Caco-2 (cell line): ENCODE data around the gene PHACTR2. TPM values are rescaled to one million over a fixed set of nuclear protein-coding genes. Genes with fewer than 3 reads are reported as not detected.

ENCODE experiments used
- BruUV-seq: library from RNA; stranded (reverse); fragments of 400-500 nt; replicated peaks from 2 replicates; lab custom pipeline; 2021; lab: Mats Ljungman, UMichigan
- CTCF ChIA-PET: fragments of 300-600 bp; sonication (Branson Sonifier 250); formaldehyde crosslinking; loops from one replicate; lab custom pipeline; 2022; ENCODE audit warnings: antibody characterized with exemption; lab: Charles Lee
- POLR2A ChIA-PET: fragments of 300-600 bp; sonication (Branson Sonifier 250); formaldehyde crosslinking; loops from one replicate; lab custom pipeline; 2022; ENCODE audit warnings: antibody characterized with exemption; lab: Charles Lee
- DNase-seq, 2 experiments: peaks; one replicate each; pipeline versions ENCODE4 v3.0.0 to v3.0.0-alpha.2; 2020 to 2022
- H3K27me3 ChIP-seq: replicated peaks from 2 replicates; pipeline ENCODE4 v1.6.0; 2011; ENCODE audit warnings: low read length; ENCODE audit not compliant: control insufficient read depth, insufficient read depth
- H3K36me3 ChIP-seq: 2 replicates; pipeline ENCODE4 v1.5.1; 2011; ENCODE audit warnings: low read length; ENCODE audit not compliant: control insufficient read depth, insufficient read depth
- H3K4me1 ChIP-seq: fragments of 250-450 bp; sonication (Bioruptor Pico); 2 replicates; pipeline ENCODE4 v1.5.1; 2020; ENCODE audit warnings: mild to moderate bottlenecking
- H3K4me3 ChIP-seq: 2 replicates; pipeline ENCODE4 v1.5.1; 2011; ENCODE audit warnings: low read depth, mild to moderate bottlenecking, control low read depth, low read length
- H3K9me3 ChIP-seq: fragments of 250-450 bp; sonication (Bioruptor Pico); 2 replicates; pipeline ENCODE4 v1.5.1; 2020; ENCODE audit warnings: mild to moderate bottlenecking, moderate library complexity
- H3K27ac Mint-ChIP-seq: one replicate; pipeline ENCODE4 v1.8.0; 2022; ENCODE audit warnings: mixed read lengths; ENCODE audit not compliant: unreplicated experiment
- H3K27me3 Mint-ChIP-seq: one replicate; pipeline ENCODE4 v1.8.0; 2022; ENCODE audit warnings: mixed read lengths; ENCODE audit not compliant: insufficient read depth, unreplicated experiment
- H3K36me3 Mint-ChIP-seq: one replicate; pipeline ENCODE4 v1.8.0; 2022; ENCODE audit warnings: mild to moderate bottlenecking, mixed read lengths; ENCODE audit not compliant: insufficient read depth, unreplicated experiment
- H3K4me1 Mint-ChIP-seq: one replicate; pipeline ENCODE4 v1.8.0; 2022; ENCODE audit warnings: low read depth, mixed read lengths; ENCODE audit not compliant: unreplicated experiment
- H3K4me3 Mint-ChIP-seq: one replicate; pipeline ENCODE4 v1.8.0; 2022; ENCODE audit warnings: mild to moderate bottlenecking, moderate library complexity, mixed read lengths; ENCODE audit not compliant: unreplicated experiment
- H3K9me3 Mint-ChIP-seq: one replicate; pipeline ENCODE4 v1.8.0; 2022; ENCODE audit warnings: mixed read lengths; ENCODE audit not compliant: unreplicated experiment
- CTCF ChIP-seq, 2 experiments: fragments of 200-600 bp in 1 of 2; IDR thresholded peaks; 1 replicate in 1 of 2; 2 replicates in 1 of 2; pipeline versions ENCODE4 v1.5.1 to v1.8.0; 2011 to 2022; ENCODE audit warnings: antibody characterized with exemption in 1 of 2, control low read depth in 1 of 2, inconsistent platforms in 1 of 2, low read depth in 1 of 2, low read length in 1 of 2, mild to moderate bottlenecking in 1 of 2, moderate library complexity in 1 of 2; ENCODE audit not compliant: insufficient read depth in 1 of 2, severe bottlenecking in 1 of 2, unreplicated experiment in 1 of 2
- intact Hi-C: fragments of 100-400 bp; cut with micrococcal nuclease; formaldehyde crosslinking; loops from one replicate; pipeline ENCODE4 v1.10.0; 2022; ENCODE audit not compliant: unreplicated experiment
- total RNA-seq: library from RNA; stranded (reverse); gene quantifications from 2 replicates; pipeline ENCODE4 v1.2.3, GENCODE V29; 2022

Gene PHACTR2
- total RNA-seq, 1 experiment from 2014 or later = 100 TPM

DNA sequence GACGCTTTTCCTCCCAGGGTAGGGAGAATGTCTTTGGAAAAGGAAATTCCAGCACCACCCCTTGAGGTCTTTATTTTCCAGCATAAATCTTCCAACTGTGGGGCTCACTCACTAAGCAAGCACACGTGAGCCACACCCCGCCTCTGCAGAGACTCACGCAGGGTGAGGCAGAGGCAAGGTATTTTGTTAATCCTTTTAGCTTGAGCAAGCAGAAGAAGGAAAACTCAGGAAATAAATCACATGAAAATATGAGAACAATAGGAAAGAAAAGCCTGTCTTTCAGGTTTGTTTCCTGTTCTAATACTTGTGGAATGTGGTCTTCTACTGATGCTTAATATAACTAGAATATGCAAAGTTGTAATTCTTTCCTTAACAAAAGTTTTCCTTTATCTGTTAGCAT is 4.1 kb upstream of the PHACTR2 start:
- H3K27me3 ChIP-seq = no peaks in the 10 kb centered on the region
- ChIA-PET POLR2A (no interaction called here), CTCF (interaction anchor here (0.6 kb wide), 1 partner anchor 99 kb away, joined by 3 read pairs; no protein-coding TSS in a partner anchor)
- Mint-ChIP-seq H3K27ac (peak overlapping the region; percentile 81), H3K4me3 (peak overlapping the region; percentile 38), H3K36me3 (peaks cover 6% of the 10 kb centered on the region), H3K9me3 (peaks cover 19% of the 10 kb centered on the region), H3K27me3 (no peaks in the 10 kb centered on the region), H3K4me1 (peaks cover 42% of the 10 kb centered on the region)
- peaks cover 52% of the 10 kb centered on the region for H3K4me1 ChIP-seq
- no peaks in the 10 kb centered on the region for H3K9me3 ChIP-seq
- no peak overlapping the region for H3K4me3 ChIP-seq
- H3K36me3 ChIP-seq = no peaks in the 10 kb centered on the region
- DNase-seq = peak; percentile 81 to 84
- no peak for TF ChIP-seq CTCF (IDR thresholded peaks at IDR 0.05; ENCODE audit: insufficient read depth in 1 of 2, low read depth in 1 of 2, low read length in 1 of 2, severe bottlenecking in 1 of 2, unreplicated experiment in 1 of 2)
- BruUV-seq = no TSS peak
- intact Hi-C loops = loop anchor here (1.0 to 5.0 kb wide), 4 partner anchors 20 to 169 kb away; partner anchors contain the start of gene LTV1

DNA sequence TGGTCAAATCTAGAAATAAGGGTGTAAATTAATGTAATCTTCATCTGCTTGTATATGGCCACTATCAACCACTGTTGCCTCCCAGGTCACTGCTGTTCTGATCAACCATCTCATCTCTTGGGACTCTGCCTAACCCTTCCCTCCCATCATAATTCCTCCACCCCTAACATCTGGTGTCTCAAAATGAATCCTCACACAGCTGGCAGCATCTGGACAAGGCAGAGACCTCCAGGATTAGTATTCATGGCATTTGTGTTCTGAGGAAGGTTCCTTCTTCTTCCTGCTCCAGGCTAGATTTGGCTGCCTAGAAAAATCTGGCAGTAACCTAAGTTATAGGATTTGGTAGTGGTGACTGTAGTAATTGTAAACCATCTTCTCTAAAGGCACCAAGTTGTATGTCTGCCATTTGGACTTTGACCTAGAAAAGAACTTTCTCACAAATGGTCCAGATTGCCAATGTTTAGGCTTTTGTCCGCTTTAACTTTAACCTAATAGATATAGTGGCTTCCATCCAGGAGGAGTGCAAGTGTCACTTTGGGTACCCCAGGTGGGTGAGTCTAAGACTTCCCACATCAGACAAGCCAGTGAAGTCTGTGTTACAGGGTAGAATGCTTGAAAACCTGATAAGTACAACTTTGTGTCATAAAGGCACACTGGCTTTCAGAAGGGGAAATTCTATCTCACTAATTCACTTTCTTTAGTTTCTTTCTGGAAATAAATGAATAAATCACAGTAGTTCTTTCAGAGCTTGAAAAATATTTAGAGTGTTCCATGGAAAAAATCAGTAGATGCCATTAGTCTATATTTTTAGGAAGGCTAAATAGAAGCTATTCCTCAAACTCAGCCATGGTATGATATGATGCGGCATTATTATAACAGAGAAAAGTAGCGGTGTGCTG is 3.0 kb upstream of the PHACTR2 start:
- no peaks in the 10 kb centered on the region for H3K36me3 ChIP-seq
- no peaks in the 10 kb centered on the region for H3K9me3 ChIP-seq
- no peak for DNase-seq
- no peak for TF ChIP-seq CTCF (IDR thresholded peaks at IDR 0.05; ENCODE audit: insufficient read depth in 1 of 2, low read depth in 1 of 2, low read length in 1 of 2, severe bottlenecking in 1 of 2, unreplicated experiment in 1 of 2)
- peaks cover 13% of the 10 kb centered on the region for H3K9me3 Mint-ChIP-seq
- no peaks in the 10 kb centered on the region for H3K27me3 ChIP-seq
- no TSS peak for BruUV-seq
- H3K27me3 Mint-ChIP-seq = no peaks in the 10 kb centered on the region
- H3K4me3 ChIP-seq = no peak overlapping the region
- H3K36me3 Mint-ChIP-seq = peaks cover 6% of the 10 kb centered on the region
- peak overlapping the region; percentile 23 for H3K4me3 Mint-ChIP-seq
- H3K4me1 Mint-ChIP-seq = peaks cover 33% of the 10 kb centered on the region
- intact Hi-C loops = loop anchor here (5.0 kb wide), 1 partner anchor 168 kb away; the partner anchor contains the start of gene LTV1
- POLR2A ChIA-PET = no interaction called here
- CTCF ChIA-PET = no interaction called here
- H3K27ac Mint-ChIP-seq = peak overlapping the region; percentile 79
- H3K4me1 ChIP-seq = peaks cover 52% of the 10 kb centered on the region

GRCh38 chr6:143675382-143675900 is 2.3 kb upstream of the PHACTR2 start:
- Histone ChIP-seq H3K27me3 (no peaks in the 10 kb centered on the region), H3K4me3 (no peak overlapping the region), H3K36me3 (no peaks in the 10 kb centered on the region), H3K4me1 (peaks cover 52% of the 10 kb centered on the region), H3K9me3 (no peaks in the 10 kb centered on the region)
- Mint-ChIP-seq H3K9me3 (peaks cover 12% of the 10 kb centered on the region), H3K27me3 (no peaks in the 10 kb centered on the region), H3K4me3 (no peak overlapping the region), H3K4me1 (peaks cover 28% of the 10 kb centered on the region), H3K36me3 (peaks cover 6% of the 10 kb centered on the region), H3K27ac (peak overlapping the region; percentile 79)
- no peak for DNase-seq
- no peak for TF ChIP-seq CTCF (IDR thresholded peaks at IDR 0.05; ENCODE audit: insufficient read depth in 1 of 2, low read depth in 1 of 2, low read length in 1 of 2, severe bottlenecking in 1 of 2, unreplicated experiment in 1 of 2)
- intact Hi-C loops = no loop called here
- ChIA-PET POLR2A (no interaction called here), CTCF (interaction anchor here (0.6 kb wide), 1 partner anchor 100 kb away, joined by 3 read pairs; no protein-coding TSS in a partner anchor)
- BruUV-seq = no TSS peak
